Uterus (tissue), 4 donors: ENCODE results near the gene NOTCH2. TPM values are rescaled to one million over a fixed set of nuclear protein-coding genes. Genes with fewer than 3 reads are reported as not detected.
"Not testable (repeated sequence)": the region's sequence is repeated elsewhere in the genome, so short reads cannot be mapped to it uniquely, and the experiment has no call there.

Experiments
- DNase-seq, 2 donors: peaks; one replicate each; pipeline ENCODE4 v3.0.0-alpha.2; 2019 to 2020
- H3K27ac ChIP-seq, 2 donors: fragments of 200-600 bp; sonication (generic); 1 replicate in 1 of 2; 2 replicates in 1 of 2; pipeline ENCODE4 v1.5.1; 2016 to 2018
- H3K27me3 ChIP-seq, 2 donors: fragments of 200-600 bp; sonication (generic); one replicate each; pipeline ENCODE4 v1.5.1; 2018 to 2019; ENCODE audit warnings: control low read depth in 1 of 2
- H3K36me3 ChIP-seq, 2 donors: fragments of 200-600 bp; sonication (generic); one replicate each; pipeline ENCODE4 v1.5.1; 2019; ENCODE audit warnings: control low read depth in 1 of 2
- H3K4me1 ChIP-seq, 2 donors: fragments of 200-600 bp; sonication (generic); one replicate each; pipeline ENCODE4 v1.5.1; 2018 to 2019; ENCODE audit warnings: control low read depth in 1 of 2
- H3K4me3 ChIP-seq, 2 donors: fragments of 200-600 bp; sonication (generic); 1 replicate in 1 of 2; 2 replicates in 1 of 2; pipeline ENCODE4 v1.5.1; 2018 to 2019; ENCODE audit warnings: mild to moderate bottlenecking in 1 of 2
- H3K9me3 ChIP-seq, 2 donors: fragments of 200-600 bp; sonication (generic); one replicate each; pipeline ENCODE4 v1.5.1; 2019; ENCODE audit warnings: control low read depth in 1 of 2
- intact Hi-C: fragments of 100-400 bp; cut with DNase I; formaldehyde crosslinking; loops from one replicate; pipeline ENCODE4 v1.15.1; 2023; ENCODE audit warnings: low total_unique reads
- total RNA-seq, 4 donors: library from RNA; depleted of rRNA in 3 of 4; stranded (reverse); fragments of >200 nt in 3 of 4; gene quantifications; one replicate each; pipeline versions ENCODE4 v1.1.0 to v1.2.4, GENCODE V29; 2014 to 2023
- donor health status: DM: yes; HTN: yes; CAD: no.

NOTCH2 gene
- total RNA-seq, 4 donors from 2014 or later, result 33.8 to 266 (median 87.7) TPM

DNA sequence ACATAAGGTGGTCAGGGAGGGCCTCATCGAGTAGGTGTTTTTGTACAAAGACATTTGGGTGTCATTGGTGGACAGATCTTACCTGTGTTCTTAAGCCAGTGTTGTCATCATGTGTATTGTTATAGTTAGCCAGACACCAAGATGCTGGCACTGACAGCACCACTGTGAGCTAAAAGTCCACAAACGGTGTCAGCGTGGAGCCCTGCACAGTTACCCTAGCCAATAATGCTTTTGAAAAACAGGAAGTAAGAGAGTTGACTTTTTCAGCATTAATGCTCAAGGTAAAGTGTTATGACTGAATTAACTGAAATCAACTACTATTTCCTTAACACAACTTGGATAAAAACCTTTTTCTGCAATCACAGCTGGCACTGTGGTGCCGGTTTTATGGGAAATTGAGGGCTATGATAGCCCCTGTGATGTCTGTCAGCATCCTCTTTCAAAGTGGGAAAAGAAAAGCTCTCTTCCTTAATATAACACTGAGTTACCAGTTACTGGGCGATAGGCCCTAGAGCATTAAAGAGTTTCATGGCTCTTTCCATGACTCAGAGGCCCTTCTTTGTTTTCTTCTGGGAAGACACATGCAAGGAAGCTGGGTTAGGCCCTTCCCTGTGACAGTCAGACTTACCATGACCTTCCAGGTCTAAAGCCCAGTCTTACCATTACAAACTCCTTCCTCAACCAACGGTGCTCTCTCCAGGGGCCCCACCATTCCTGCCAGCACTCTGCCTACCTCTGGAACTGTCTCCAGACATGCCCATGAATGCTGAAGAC lies 29.7 kb upstream of the NOTCH2 start:
- H3K4me3 ChIP-seq, H3K27ac ChIP-seq, intact Hi-C loops: not testable (repeated sequence)

DNA sequence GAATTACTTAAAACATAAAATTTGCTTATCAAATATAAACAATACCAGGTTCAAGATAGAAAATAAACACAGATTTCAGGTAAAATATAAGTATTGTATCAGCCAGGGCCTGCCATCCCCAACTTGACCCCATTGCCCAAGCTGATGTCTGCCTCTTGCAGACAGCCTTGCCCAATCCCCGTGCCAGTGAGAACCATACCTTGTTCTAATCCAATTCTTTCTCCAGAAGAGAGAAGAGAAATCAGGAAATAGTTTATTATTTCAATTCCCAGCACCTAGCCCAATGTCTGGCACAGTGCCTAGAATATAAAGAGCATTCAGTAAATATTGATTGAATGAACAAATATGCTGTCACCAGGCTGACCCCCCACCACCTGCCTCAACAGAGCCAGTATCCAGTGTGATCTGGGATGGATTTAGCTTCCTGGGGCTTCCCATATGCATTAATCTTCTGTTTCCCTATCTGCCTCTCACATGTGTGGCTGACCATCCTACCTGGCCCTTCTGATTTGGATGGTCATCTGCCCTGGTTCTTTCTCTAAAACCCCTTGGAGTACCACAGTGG lies 27.6 kb upstream of the NOTCH2 start:
- H3K9me3 ChIP-seq, intact Hi-C loops, H3K4me3 ChIP-seq, DNase-seq, H3K4me1 ChIP-seq, H3K27ac ChIP-seq, H3K27me3 ChIP-seq, H3K36me3 ChIP-seq: not testable (repeated sequence)

More for the DNA sequence above, 29.7 kb upstream of the NOTCH2 start:
- H3K9me3 ChIP-seq, H3K27me3 ChIP-seq, DNase-seq, H3K36me3 ChIP-seq, H3K4me1 ChIP-seq: not testable (repeated sequence)

DNA sequence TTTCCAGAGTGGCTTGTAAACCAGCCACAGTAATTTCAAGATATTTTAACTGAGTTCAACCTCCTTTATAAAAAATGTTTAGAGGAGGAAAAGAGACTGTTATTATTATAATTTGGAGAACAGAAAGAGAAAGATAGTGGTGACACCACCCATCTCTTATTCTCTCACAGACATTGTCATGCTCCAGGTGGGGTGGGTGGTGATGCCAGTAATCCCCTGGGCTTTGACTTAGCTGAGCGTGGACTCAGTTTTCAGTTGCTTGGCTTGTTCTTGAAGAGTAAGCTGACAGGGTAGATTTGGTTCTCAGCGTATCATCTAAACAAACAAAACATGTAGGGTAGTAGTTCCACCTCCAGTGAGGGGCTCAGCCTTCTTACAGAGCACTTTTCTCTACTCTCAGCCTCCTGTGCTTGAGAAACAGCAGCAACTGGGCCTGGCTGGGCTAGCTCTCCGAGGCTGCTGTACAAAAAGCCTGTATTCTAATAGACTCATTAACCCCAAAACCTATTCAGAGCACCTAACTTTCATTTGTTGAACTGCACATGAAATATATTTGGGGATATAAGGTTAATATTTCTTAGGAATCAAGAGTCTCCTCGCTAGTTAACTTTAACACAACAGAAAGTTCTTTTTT lies 24.2 kb upstream of the NOTCH2 start:
- DNase-seq, intact Hi-C loops, H3K4me1 ChIP-seq, H3K27me3 ChIP-seq, H3K27ac ChIP-seq, H3K36me3 ChIP-seq, H3K9me3 ChIP-seq, H3K4me3 ChIP-seq: not testable (repeated sequence)

DNA sequence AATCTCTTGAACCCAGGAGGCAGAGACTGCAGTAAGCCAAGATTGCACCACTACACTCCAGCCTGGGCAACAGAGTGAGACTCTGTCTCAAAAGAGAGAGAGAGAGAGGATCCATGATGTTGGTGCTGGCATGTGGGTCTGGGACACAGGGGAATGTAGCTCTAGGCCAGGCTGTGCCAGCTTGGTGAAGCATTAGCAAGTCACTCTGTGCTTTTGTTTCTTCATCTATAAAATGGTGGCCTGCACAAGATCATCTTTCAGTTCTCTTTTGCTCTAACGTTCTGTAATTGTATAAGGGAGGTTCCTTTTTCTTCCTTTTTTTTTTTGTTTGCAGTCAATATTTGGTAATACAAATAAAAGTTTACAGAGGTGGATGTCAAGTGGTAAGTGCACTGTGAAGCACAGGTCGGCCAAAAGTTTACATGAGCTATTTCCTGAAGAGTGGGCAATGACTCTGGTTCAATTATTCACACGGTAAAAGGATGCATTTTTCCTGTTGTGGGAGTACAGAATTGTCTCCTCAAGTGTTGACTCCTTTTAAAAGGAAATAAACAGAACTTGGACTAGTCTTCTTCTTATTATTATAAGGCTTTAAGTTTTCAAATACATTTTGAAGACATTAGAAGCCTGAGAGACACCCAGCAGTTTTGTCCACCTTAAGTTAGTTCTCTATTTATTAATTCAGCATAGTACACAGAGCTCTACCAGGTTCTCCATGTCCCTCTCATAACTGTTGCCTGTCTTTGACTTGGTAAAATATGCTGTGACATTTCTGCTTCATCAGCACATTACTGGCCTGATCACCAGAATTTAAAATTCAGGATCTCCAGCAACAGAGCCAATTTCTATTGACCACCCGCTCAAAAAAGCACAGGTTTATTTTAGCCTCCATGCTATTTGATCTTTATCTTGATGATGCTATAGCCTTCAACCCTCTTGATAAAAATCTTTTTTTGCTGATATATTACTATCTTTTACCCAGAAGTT lies 23.1 kb upstream of the NOTCH2 start:
- intact Hi-C loops, result not testable (repeated sequence)

DNA sequence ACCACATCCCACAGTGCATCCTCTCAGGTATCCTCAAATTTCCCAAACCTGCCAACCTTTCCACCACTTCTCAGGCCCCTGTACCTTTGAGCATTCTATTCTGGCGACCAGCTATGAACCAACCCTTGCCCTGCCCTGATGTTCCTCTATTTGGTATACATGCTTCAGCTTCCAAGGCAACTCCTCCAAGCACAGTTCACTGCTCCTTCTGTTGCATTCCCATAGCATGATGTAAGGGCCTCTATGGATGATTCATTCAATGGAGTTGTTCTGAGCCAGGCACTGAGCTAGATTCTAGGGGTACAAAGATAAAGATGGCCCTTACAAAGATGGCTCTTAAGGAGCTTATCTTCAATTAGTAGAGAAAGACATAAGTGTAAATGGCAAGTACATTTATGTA lies 21.4 kb upstream of the NOTCH2 start:
- H3K36me3 ChIP-seq, DNase-seq, H3K4me3 ChIP-seq, intact Hi-C loops, H3K4me1 ChIP-seq, H3K27me3 ChIP-seq, H3K9me3 ChIP-seq, H3K27ac ChIP-seq: not testable (repeated sequence)

More for the DNA sequence above, 23.1 kb upstream of the NOTCH2 start:
- not testable (repeated sequence) for H3K4me3 ChIP-seq, H3K27ac ChIP-seq, H3K27me3 ChIP-seq, H3K4me1 ChIP-seq, H3K9me3 ChIP-seq, H3K36me3 ChIP-seq, DNase-seq

DNA sequence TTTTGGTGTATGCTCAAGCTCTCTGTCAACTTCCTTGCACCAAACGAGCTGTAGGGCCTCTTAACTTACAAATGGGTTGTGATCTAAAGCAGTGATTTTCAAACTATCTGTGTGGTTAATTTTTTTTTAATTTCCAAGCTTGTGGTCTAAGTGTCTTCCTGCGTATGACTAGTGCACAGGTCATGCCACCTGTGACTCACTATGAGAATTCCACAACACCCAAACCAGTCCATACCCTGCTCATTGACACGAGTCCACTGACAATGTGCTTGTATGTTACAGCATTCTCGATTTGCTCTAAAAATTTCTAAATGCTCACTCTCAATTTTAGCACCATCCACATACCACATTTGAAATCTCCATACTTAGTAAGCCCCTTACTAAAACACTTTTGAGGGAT lies 18.5 kb upstream of the NOTCH2 start:
- H3K27me3 ChIP-seq, H3K36me3 ChIP-seq, H3K27ac ChIP-seq, H3K4me1 ChIP-seq, H3K9me3 ChIP-seq, DNase-seq, intact Hi-C loops, H3K4me3 ChIP-seq: not testable (repeated sequence)

DNA sequence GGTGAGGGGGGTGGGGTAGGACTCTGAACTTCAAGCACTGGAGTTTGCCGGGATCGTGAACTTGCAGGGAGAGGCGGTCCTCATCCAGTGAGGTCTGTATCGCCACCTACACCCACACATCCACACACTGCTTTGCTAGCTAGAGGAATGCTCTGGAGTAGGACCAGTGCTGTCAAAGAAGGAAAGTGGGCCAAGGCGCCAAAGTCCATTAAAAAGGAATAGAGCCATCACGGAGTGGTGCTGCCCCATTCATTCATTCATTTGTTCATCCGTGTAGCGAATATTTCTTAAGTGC lies 405 bp upstream of the NOTCH2 start:
- H3K27me3 ChIP-seq, H3K36me3 ChIP-seq, H3K4me3 ChIP-seq, H3K9me3 ChIP-seq, H3K4me1 ChIP-seq, H3K27ac ChIP-seq, DNase-seq, intact Hi-C loops: not testable (repeated sequence)

DNA sequence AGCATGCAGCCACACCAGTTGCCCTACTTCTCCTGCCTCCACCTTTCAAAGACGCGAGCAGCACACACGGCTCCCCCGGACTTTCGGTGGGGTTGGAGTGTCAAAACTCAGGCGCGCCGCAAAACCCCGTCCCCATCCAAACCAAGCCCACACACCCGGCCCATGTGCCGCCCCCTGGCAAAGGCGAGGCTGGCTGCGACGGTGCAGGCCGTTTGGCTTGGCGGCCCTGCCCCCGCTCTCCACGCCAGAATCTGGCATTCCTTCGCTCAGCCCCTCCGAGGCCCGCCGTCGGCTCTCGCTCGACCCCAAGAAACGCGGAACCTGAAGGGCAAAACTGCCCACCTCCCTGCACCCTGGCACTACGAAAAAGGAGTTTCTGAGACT lies 787 bp downstream of the NOTCH2 start:
- H3K9me3 ChIP-seq, intact Hi-C loops, H3K4me1 ChIP-seq, H3K36me3 ChIP-seq, H3K27me3 ChIP-seq: not testable (repeated sequence)
- DNase-seq, result peak in 1 of 2 donors; percentile 20
- Histone ChIP-seq H3K4me3 (peak overlapping the region; percentile 49 to 78), H3K27ac (peak overlapping the region; percentile 82 to 90)

DNA sequence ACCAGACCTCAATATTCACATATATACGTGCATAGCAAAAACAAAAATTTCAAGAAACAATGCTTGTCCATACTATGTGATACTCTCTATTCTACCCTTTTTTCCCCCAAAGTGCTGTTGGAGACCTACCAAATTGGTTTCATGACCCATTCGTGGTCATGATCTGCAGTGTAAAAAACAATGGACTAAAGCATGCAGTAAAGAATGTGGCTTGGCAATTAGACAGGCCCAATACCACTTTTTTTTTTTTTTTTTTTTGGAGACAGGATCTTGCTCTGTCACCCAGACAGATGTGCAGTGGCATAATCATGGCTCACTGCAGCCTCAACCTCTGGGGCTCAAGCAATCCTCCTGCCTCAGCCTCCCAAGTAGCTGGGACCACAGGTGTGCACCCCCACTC lies 21.3 kb downstream of the NOTCH2 start:
- intact Hi-C loops, H3K27ac ChIP-seq: not testable (repeated sequence)

DNA sequence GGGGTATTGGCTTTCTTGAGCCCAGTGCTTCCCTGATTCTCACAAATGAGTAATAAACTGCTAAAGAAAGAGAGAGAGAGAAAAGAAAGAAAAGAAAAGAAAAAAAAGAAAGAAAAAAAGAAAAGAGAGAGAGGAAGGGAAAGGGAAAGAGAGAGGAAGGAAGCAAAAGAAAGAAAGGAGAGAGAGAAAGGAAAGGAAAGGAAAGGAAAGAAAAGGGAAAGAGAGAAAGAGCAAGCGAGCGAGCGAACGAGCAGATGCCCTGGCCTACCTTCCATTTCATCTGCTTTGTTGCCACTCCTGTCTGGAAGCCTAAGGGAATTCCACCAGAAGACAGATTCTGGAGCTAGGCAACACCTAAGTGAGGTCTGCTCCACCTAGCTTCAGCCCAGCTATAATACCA lies 27.7 kb downstream of the NOTCH2 start:
- H3K9me3 ChIP-seq, H3K4me1 ChIP-seq, DNase-seq, H3K36me3 ChIP-seq, H3K4me3 ChIP-seq, H3K27ac ChIP-seq, H3K27me3 ChIP-seq, intact Hi-C loops: not testable (repeated sequence)

More for the DNA sequence above, 21.3 kb downstream of the NOTCH2 start:
- H3K36me3 ChIP-seq, H3K27me3 ChIP-seq, H3K4me3 ChIP-seq, H3K9me3 ChIP-seq, H3K4me1 ChIP-seq, DNase-seq: not testable (repeated sequence)

DNA sequence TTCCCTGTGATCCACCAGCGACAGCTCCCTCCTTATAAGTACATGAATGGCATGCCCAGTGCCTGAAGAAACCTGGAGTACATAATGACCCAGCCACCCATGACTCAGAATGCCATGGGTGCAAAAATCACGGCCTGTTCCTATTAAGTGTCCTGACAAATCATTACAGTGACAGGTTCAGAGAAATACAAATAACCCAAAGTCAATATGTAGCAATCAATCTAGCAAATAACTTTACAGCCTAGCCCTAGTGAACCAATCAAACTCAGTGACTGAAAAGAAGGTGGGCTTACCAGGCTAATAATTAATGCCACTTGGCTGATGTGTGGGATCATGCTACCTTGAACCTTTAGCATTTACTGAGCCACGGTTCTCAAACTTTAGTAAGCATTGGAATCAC lies 37.2 kb downstream of the NOTCH2 start:
- H3K9me3 ChIP-seq, H3K36me3 ChIP-seq, H3K4me1 ChIP-seq, DNase-seq, intact Hi-C loops, H3K4me3 ChIP-seq, H3K27me3 ChIP-seq, H3K27ac ChIP-seq: not testable (repeated sequence)

DNA sequence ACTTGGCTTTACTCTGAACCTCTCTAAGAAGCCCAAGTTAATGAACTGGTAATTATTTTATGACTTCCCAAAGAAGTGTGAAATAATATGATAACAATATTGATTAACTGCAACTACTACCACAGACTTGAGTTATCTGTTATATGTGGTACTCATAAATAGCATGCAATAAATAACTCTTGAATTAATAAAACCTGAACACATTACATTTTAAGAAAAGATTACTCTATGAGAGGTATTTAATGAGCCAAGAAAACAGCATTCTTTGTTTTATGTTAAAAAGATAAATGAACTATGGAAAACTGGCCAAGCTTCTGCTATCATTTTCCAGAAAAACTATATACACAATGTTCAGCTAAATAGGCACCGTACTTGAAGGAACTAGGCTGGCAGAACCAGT lies 45.7 kb downstream of the NOTCH2 start:
- intact Hi-C loops, DNase-seq, H3K36me3 ChIP-seq, H3K27me3 ChIP-seq, H3K27ac ChIP-seq, H3K4me3 ChIP-seq, H3K9me3 ChIP-seq, H3K4me1 ChIP-seq: not testable (repeated sequence)

DNA sequence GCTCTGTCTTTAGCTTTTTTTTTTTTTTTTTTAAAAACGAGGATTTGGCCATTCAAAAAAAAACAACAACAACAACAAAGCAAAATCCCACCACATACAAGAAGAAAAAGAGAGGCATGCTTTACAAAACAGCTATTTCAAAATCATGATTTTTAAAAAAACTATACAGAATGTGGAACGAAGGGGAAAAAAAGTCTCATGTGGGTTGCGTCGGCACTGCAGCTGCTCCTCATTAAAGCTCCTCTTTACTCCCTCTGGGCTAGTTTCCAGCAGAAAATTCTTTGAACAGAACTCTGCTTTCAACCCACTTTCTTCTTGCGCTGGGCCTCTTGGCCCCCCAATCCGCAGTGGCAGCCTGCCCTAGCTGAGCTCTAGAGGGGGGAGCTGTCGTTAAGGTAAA lies 54.5 kb downstream of the NOTCH2 start:
- H3K27ac ChIP-seq, H3K4me1 ChIP-seq, H3K27me3 ChIP-seq, H3K36me3 ChIP-seq, H3K4me3 ChIP-seq, intact Hi-C loops, H3K9me3 ChIP-seq: not testable (repeated sequence)
- DNase-seq, result peak; percentile 50 to 64
